Measurements from ENCODE around the gene PCDHGC5. TPM values are rescaled to one million over a fixed set of nuclear protein-coding genes. Genes with fewer than 3 reads are reported as not detected.

The PCDHGC5 gene
- total and polyA plus RNA-seq, 2 donors (not counting 1 experiment from before 2014, with no cell fraction given) = 0.10 to 0.67 TPM

- no peaks in the 10 kb centered on the region for H3K79me2 ChIP-seq (ENCODE audit: control insufficient read depth, insufficient read depth, low read length)
- H3K9ac ChIP-seq (ENCODE audit: low read length) = peak overlapping the region; percentile 60
- H2AFZ ChIP-seq (ENCODE audit: insufficient read depth, low read depth, low read length, poor library complexity, severe bottlenecking) = no peak overlapping the region
- whole genome bisulfite sequencing (ENCODE audit: insufficient coverage) = 27% methylated on average over 24 of the region's 24 CpGs
- H3K9me3 Mint-ChIP-seq (ENCODE audit: insufficient read depth) = no peaks in the 10 kb centered on the region
- TF ChIP-seq CTCF (IDR thresholded peaks at IDR 0.05) (no peak), EZH2 (IDR thresholded peaks at IDR 0.05; ENCODE audit: borderline replicate concordance, insufficient read depth, low read depth, low read length, poor library complexity, severe bottlenecking) (no peak)
- peak overlapping the region; percentile 95 for H3K4me3 Mint-ChIP-seq
- peaks cover 0 to 49% (median 31%) of the 10 kb centered on the region in 4 experiments for H3K27me3 ChIP-seq (replicated peaks in 1 of 4; ENCODE audit: control extremely low read depth in 1 of 4, control insufficient read depth in 3 of 4, insufficient read depth in 4 of 4, low read length in 3 of 4)
- ChIA-PET POLR2A (no interaction called here), CTCF (interaction anchor here (0.6 to 5.0 kb wide), 10 partner anchors 9 to 81 kb away, joined by 3 to 65 read pairs (median 7); partner anchors contain the start of genes PCDHGA10, PCDHGA11 and PCDHGA12)
- H3K27ac Mint-ChIP-seq = no peak overlapping the region
- intact Hi-C loops (cut with micrococcal nuclease) = loop anchor here (2.0 kb wide), 1 partner anchor 34 kb away; no protein-coding TSS in a partner anchor
- H3K4me1 ChIP-seq (ENCODE audit: control insufficient read depth in 2 of 2, insufficient read depth in 2 of 2, low read length in 2 of 2) = peaks cover 23 to 32% of the 10 kb centered on the region in 2 donors
- H3K4me3 ChIP-seq (ENCODE audit: control extremely low read depth in 1 of 5, extremely low read depth in 1 of 5, insufficient read depth in 1 of 5, low read depth in 2 of 5, low read length in 4 of 5) = peak overlapping the region in 3 of 5 experiments; percentile 49 to 64 (median 53)
- ATAC-seq (ENCODE audit: low read depth) (no peak), DNase-seq (peak; percentile 12)
- no peaks in the 10 kb centered on the region for H3K36me3 ChIP-seq (replicated peaks in 1 of 2; ENCODE audit: control extremely low read depth in 1 of 2, control insufficient read depth in 1 of 2, extremely low read depth in 1 of 2, insufficient read depth in 2 of 2, low read length in 1 of 2)
- no peaks in the 10 kb centered on the region for H4K20me1 ChIP-seq (ENCODE audit: control insufficient read depth, insufficient read depth, low read length, poor library complexity, severe bottlenecking)
- peaks cover 45% of the 10 kb centered on the region for H3K27me3 Mint-ChIP-seq
- peaks cover 29% of the 10 kb centered on the region for H3K4me1 Mint-ChIP-seq
- no peak overlapping the region for H3K27ac ChIP-seq (ENCODE audit: low read length in 2 of 2)
- peaks cover 0 to 13% (median 0%) of the 10 kb centered on the region in 3 donors for H3K9me3 ChIP-seq (ENCODE audit: control extremely low read depth in 1 of 3, control insufficient read depth in 2 of 3, insufficient read depth in 1 of 3, low read length in 2 of 3)
- H3K4me2 ChIP-seq (replicated peaks; ENCODE audit: low read depth, low read length, poor library complexity, severe bottlenecking) = peak overlapping the region; percentile 76
These were observed 11.8 kb upstream of the PCDHGC5 start for GRCh38 chr5:141477044-141477575.

- WGBS (ENCODE audit: insufficient coverage) = 47% methylated on average over 12 of the region's 13 CpGs
- ChIA-PET POLR2A (no interaction called here), CTCF (interaction anchor here (0.6 to 5.0 kb wide), 3 partner anchors 20 to 45 kb away, joined by 3 to 65 read pairs (median 37); no protein-coding TSS in a partner anchor)
- Histone ChIP-seq H3K79me2 (ENCODE audit: control insufficient read depth, insufficient read depth, low read length) (no peaks in the 10 kb centered on the region), H2AFZ (ENCODE audit: insufficient read depth, low read depth, low read length, poor library complexity, severe bottlenecking) (no peak overlapping the region), H3K36me3 (replicated peaks in 1 of 2; ENCODE audit: control extremely low read depth in 1 of 2, control insufficient read depth in 1 of 2, extremely low read depth in 1 of 2, insufficient read depth in 2 of 2, low read length in 1 of 2) (no peaks in the 10 kb centered on the region), H3K9me3 (ENCODE audit: control extremely low read depth in 1 of 3, control insufficient read depth in 2 of 3, insufficient read depth in 1 of 3, low read length in 2 of 3) (peaks cover 0 to 13% (median 0%) of the 10 kb centered on the region in 3 donors), H3K4me3 (ENCODE audit: control extremely low read depth in 1 of 5, extremely low read depth in 1 of 5, insufficient read depth in 1 of 5, low read depth in 2 of 5, low read length in 4 of 5) (no peak overlapping the region), H3K9ac (ENCODE audit: low read length) (no peak overlapping the region), H3K4me1 (ENCODE audit: control insufficient read depth in 2 of 2, insufficient read depth in 2 of 2, low read length in 2 of 2) (peaks cover 23 to 32% of the 10 kb centered on the region in 2 donors), H3K4me2 (replicated peaks; ENCODE audit: low read depth, low read length, poor library complexity, severe bottlenecking) (peak overlapping the region; percentile 76), H4K20me1 (ENCODE audit: control insufficient read depth, insufficient read depth, low read length, poor library complexity, severe bottlenecking) (no peaks in the 10 kb centered on the region), H3K27me3 (replicated peaks in 1 of 4; ENCODE audit: control extremely low read depth in 1 of 4, control insufficient read depth in 3 of 4, insufficient read depth in 4 of 4, low read length in 3 of 4) (peaks cover 0 to 49% (median 33%) of the 10 kb centered on the region in 4 experiments), H3K27ac (ENCODE audit: low read length in 2 of 2) (no peak overlapping the region)
- TF ChIP-seq EZH2 (IDR thresholded peaks at IDR 0.05; ENCODE audit: borderline replicate concordance, insufficient read depth, low read depth, low read length, poor library complexity, severe bottlenecking) (no peak), CTCF (IDR thresholded peaks at IDR 0.05) (no peak)
- Mint-ChIP-seq H3K9me3 (ENCODE audit: insufficient read depth) (no peaks in the 10 kb centered on the region), H3K4me3 (peak overlapping the region; percentile 21), H3K27me3 (peaks cover 51% of the 10 kb centered on the region), H3K27ac (no peak overlapping the region), H3K4me1 (peaks cover 29% of the 10 kb centered on the region)
- intact Hi-C loops (cut with micrococcal nuclease) = loop anchor here (2.0 kb wide), 1 partner anchor 33 kb away; no protein-coding TSS in a partner anchor
- no peak for ATAC-seq (ENCODE audit: low read depth)
- DNase-seq = peak; percentile 8
These were observed 11.1 kb upstream of the PCDHGC5 start for GRCh38 chr5:141477815-141478214.
